Left cardiac atrium (tissue), 4 donors: ENCODE results near the gene UNC80. TPM values are rescaled to one million over a fixed set of nuclear protein-coding genes. Genes with fewer than 3 reads are reported as not detected.

Experiments used
- ATAC-seq, 2 donors: fragments of 200-7000 bp; cut with Tn5 transposase; one replicate each; pipeline ENCODE4 v1.9.1; 2020; ENCODE audit warnings: mild to moderate bottlenecking in 2 of 2, moderate library complexity in 2 of 2
- DNase-seq: peaks from one replicate; pipeline ENCODE4 v3.0.0-alpha.2; 2020
- intact Hi-C, 2 donors: fragments of 100-400 bp; cut with DNase I; formaldehyde crosslinking; loops; one replicate each; pipeline versions ENCODE4 v1.14.1 to v1.15.1; 2022 to 2023
- total RNA-seq, 2 donors: library from RNA; stranded (reverse); fragmentation: NEBNext Ultra II Directional; extraction: Animal tissue kit (Norgen Biotek cat#: 25700); gene quantifications; one replicate each; pipeline ENCODE4 v1.2.1, GENCODE V29; 2021
- donor health status: DM: no; HTN: yes; CAD: no.
- donor health status: DM: no; HTN: yes; CAD: no; lungs with severe emphysema.
- donor health status: DM: yes; HTN: yes; CAD: no.
- donor health status: Dilated cardiomyopathy.

Gene UNC80
- total RNA-seq, 2 donors from 2014 or later: 0.18 TPM; not detected in 1

GRCh38 chr2:209956271-209956670 lies 184.6 kb downstream of the UNC80 start:
- intact Hi-C loops: no loop called here
- ATAC-seq (no peak), DNase-seq (no peak)

GRCh38 chr2:209958016-209958415 lies 186.4 kb downstream of the UNC80 start:
- intact Hi-C loops: no loop called here
- DNase-seq: no peak
- ATAC-seq: no peak

- DNase-seq: no peak
- no peak for ATAC-seq
- intact Hi-C loops: loop anchor here (2.0 to 10.0 kb wide), 2 partner anchors 625 kb away; no protein-coding TSS in a partner anchor
Observed at GRCh38 chr2:209960045-209960444, 188.4 kb downstream of the UNC80 start.

GRCh38 chr2:209960676-209961630 lies 189.3 kb downstream of the UNC80 start:
- peak; percentile 32 for DNase-seq
- peak; percentile 47 to 80 for ATAC-seq
- intact Hi-C loops: loop anchor here (2.0 to 10.0 kb wide), 2 partner anchors 626 kb away; no protein-coding TSS in a partner anchor

GRCh38 chr2:209965723-209966122 lies 194.1 kb downstream of the UNC80 start:
- intact Hi-C loops: loop anchor here in 1 of 2 donors (10.0 kb wide), 1 partner anchor 631 kb away; no protein-coding TSS in a partner anchor
- DNase-seq (no peak), ATAC-seq (no peak)

GRCh38 chr2:209969692-209970091 lies 198.1 kb downstream of the UNC80 start:
- DNase-seq: no peak
- ATAC-seq: no peak
- intact Hi-C loops: loop anchor here in 1 of 2 donors (10.0 kb wide), 1 partner anchor 635 kb away; no protein-coding TSS in a partner anchor

- DNase-seq (no peak), ATAC-seq (no peak)
- intact Hi-C loops: no loop called here
Observed at GRCh38 chr2:209970271-209970670, 198.6 kb downstream of the UNC80 start.

GRCh38 chr2:209970711-209971110 lies 199.1 kb downstream of the UNC80 start:
- ATAC-seq: no peak
- no peak for DNase-seq
- intact Hi-C loops: no loop called here

GRCh38 chr2:209973328-209973727 lies 201.7 kb downstream of the UNC80 start:
- DNase-seq (no peak), ATAC-seq (no peak)
- intact Hi-C loops: no loop called here

GRCh38 chr2:209974576-209974975 lies 202.9 kb downstream of the UNC80 start:
- intact Hi-C loops: no loop called here
- ATAC-seq: no peak
- no peak for DNase-seq

- intact Hi-C loops: loop anchor here in 1 of 2 donors (5.0 kb wide), 1 partner anchor 220 kb away; no protein-coding TSS in a partner anchor
- no peak for ATAC-seq
- no peak for DNase-seq
Observed at GRCh38 chr2:209976698-209977385, 205.2 kb downstream of the UNC80 start.

- intact Hi-C loops: loop anchor here (1.0 to 5.0 kb wide), 2 partner anchors 218 to 220 kb away; no protein-coding TSS in a partner anchor
- peak in 1 of 2 donors; percentile 27 for ATAC-seq
Observed at GRCh38 chr2:209977386-209978239, 206.0 kb downstream of the UNC80 start.

GRCh38 chr2:209984291-209984690 lies 212.7 kb downstream of the UNC80 start:
- intact Hi-C loops: no loop called here
- ATAC-seq (no peak), DNase-seq (no peak)

More at GRCh38 chr2:209977386-209978239, 206.0 kb downstream of the UNC80 start:
- no peak for DNase-seq

GRCh38 chr2:209985874-209986273 lies 214.2 kb downstream of the UNC80 start:
- DNase-seq: no peak
- peak in 1 of 2 donors; percentile 45 for ATAC-seq
- intact Hi-C loops: no loop called here

- no peak for ATAC-seq
Observed at GRCh38 chr2:209986415-209986814, 214.8 kb downstream of the UNC80 start.

GRCh38 chr2:209988010-209988409 lies 216.4 kb downstream of the UNC80 start:
- intact Hi-C loops: no loop called here
- no peak for DNase-seq
- ATAC-seq: no peak

More at GRCh38 chr2:209986415-209986814, 214.8 kb downstream of the UNC80 start:
- intact Hi-C loops: no loop called here
- DNase-seq: no peak

- ATAC-seq (no peak), DNase-seq (no peak)
- intact Hi-C loops: no loop called here
Observed at GRCh38 chr2:209990838-209991237, 219.2 kb downstream of the UNC80 start.

GRCh38 chr2:209993968-209994367 lies 222.3 kb downstream of the UNC80 start:
- ATAC-seq: no peak
- intact Hi-C loops: no loop called here
- no peak for DNase-seq

GRCh38 chr2:209998596-209998995 lies 227.0 kb downstream of the UNC80 start:
- ATAC-seq (no peak), DNase-seq (no peak)
- intact Hi-C loops: no loop called here
